ENCODE measurements around the gene ZNF668.

Gene ZNF668

GRCh38 chr16:31081428-31082351, 7.7 kb upstream of the ZNF668 start:
- no peak for DNase-seq

GRCh38 chr16:31080756-31081419, 6.8 kb upstream of the ZNF668 start:
- no peak for DNase-seq

DNA sequence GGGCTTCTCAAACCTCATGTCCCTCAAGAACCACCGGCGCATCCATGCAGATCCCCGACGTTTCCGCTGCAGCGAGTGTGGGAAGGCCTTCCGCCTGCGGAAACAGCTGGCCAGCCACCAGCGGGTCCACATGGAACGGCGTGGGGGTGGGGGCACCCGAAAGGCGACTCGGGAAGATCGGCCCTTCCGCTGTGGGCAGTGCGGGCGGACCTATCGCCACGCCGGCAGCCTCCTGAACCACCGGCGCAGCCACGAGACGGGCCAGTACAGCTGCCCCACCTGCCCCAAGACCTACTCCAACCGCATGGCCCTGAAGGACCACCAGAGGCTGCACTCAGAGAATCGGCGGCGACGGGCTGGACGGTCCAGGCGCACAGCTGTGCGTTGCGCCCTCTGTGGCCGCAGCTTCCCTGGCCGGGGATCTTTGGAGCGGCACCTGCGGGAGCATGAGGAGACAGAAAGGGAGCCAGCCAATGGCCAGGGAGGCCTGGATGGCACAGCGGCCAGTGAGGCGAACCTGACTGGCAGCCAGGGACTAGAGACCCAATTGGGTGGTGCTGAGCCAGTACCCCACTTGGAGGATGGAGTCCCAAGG, 6.1 kb upstream of the ZNF668 start:
- no peak for DNase-seq

DNA sequence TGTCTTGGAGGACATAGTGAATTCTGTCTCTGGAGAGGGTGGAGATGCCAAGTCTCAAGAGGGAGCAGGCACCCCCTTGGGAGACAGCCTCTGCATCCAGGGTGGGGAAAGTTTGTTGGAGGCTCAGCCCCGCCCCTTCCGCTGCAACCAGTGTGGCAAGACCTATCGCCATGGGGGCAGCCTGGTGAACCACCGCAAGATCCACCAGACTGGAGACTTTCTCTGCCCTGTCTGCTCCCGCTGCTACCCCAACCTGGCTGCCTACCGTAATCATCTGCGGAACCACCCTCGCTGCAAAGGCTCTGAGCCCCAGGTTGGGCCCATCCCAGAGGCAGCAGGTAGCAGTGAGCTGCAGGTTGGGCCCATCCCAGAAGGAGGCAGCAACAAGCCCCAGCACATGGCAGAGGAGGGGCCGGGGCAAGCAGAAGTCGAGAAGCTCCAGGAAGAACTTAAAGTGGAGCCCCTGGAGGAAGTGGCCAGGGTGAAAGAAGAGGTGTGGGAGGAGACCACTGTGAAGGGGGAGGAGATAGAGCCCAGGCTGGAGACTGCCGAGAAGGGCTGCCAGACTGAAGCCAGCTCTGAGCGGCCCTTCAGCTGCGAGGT, 5.4 kb upstream of the ZNF668 start:
- no peak for DNase-seq

DNA sequence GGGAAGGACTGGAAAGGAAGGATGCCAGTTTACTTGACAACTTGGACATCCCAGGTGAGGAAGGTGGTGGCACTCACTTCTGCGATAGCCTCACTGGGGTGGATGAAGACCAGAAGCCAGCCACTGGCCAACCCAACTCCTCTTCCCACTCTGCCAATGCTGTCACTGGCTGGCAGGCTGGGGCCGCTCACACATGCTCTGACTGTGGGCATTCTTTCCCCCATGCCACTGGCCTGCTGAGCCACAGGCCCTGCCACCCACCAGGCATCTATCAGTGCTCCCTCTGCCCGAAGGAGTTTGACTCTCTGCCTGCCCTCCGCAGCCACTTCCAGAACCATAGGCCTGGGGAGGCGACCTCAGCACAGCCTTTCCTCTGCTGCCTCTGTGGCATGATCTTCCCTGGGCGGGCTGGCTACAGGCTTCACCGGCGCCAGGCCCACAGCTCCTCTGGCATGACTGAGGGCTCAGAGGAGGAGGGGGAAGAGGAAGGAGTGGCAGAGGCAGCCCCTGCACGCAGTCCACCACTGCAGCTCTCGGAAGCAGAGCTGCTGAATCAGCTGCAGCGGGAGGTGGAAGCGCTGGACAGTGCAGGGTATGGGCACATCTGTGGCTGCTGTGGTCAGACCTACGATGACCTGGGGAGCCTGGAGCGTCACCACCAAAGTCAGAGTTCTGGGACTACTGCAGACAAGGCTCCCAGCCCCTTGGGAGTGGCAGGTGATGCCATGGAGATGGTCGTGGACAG, 4.7 kb upstream of the ZNF668 start:
- DNase-seq = no peak

DNA sequence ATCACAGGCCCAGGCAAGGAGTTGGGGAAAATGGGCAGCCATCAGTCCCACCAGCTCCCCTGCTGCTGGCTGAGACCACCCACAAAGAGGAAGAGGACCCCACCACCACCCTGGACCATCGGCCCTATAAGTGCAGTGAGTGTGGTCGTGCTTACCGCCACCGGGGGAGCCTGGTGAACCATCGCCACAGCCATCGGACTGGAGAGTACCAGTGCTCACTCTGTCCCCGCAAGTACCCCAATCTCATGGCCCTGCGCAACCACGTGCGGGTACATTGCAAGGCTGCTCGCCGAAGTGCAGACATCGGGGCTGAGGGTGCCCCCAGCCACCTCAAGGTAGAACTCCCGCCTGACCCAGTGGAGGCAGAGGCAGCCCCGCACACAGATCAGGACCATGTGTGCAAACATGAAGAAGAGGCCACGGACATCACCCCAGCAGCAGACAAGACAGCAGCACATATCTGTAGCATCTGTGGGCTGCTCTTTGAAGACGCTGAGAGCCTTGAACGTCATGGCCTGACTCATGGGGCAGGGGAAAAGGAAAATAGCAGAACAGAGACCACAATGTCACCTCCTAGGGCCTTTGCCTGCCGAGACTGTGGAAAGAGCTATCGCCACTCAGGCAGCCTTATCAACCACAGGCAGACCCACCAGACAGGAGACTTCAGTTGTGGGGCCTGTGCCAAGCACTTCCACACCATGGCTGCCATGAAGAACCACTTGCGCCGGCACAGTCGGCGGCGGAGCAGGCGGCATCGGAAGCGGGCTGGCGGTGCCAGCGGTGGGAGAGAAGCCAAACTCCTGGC, 3.8 kb upstream of the ZNF668 start:
- no peak for DNase-seq

DNA sequence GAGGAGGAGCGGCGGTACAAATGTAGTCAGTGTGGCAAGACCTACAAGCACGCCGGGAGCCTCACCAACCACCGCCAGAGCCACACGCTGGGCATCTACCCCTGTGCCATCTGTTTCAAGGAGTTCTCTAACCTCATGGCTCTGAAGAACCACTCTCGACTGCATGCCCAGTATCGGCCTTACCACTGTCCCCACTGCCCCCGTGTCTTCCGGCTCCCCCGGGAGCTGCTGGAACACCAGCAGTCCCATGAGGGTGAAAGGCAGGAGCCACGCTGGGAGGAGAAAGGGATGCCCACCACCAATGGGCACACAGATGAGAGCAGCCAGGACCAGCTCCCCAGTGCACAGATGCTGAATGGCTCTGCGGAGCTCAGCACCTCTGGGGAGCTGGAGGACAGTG, 3.0 kb upstream of the ZNF668 start:
- no peak for DNase-seq

GRCh38 chr16:31076319-31076718, 2.3 kb upstream of the ZNF668 start:
- DNase-seq = no peak

DNA sequence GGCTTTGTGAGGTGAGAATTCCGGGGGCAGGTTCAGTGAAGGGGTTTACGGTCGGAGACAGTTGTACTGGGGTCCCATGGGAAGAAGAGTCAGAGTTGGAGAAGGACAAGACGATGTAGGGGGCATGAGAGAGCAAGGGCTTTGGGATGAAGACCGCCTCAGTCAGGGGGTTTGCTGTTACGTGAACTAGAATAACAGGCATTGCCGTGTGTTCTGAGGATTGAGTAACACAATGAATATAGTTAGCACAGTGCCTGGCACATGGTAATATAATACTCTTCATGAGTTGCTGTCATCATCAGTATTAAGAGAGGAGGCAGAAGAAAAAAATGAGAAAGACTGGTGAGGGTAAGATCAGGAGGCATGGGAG, 759 bp upstream of the ZNF668 start:
- DNase-seq = no peak

DNA sequence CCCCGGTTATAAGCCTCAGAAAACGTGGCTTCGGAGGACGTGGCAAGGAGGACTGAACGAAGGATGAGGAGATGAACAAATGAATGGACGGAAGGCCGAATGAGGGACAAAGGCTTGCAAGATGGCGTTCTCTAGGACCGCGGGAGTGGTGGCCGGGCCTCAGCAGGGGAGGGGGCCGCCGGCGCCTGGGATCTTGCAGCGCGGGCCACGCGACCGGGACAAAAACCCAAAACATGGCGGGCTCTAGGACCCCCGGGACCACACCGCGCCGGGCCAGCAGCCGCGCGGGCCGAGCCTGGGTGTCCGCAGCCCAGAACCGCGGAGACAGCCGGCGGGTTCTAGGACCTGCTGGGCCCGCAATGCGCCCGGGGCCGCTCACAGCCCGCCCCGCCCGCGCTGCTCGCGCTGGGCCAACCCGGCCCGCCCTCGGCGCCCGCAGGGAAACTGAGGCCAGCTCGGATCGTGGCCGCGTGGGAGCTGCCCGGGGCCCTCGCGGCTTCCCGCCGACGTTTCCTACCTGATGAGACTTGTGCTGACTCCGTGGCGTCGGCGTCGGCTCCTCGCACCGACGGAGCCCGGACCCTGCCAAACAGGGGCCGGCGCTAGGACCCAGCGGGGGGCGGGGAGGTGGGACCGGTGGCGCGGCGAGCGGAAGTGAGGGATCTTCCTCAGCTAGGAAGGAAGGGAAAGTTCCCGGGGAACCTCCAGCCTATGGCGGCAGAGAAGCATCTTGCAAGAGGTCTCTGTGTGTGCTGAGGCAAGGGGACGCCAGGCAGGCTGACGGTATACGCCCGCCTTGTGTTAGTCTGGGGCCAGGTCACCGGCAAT, 684 bp downstream of the ZNF668 start:
- DNase-seq = peak; percentile 94

GRCh38 chr16:31072540-31073141, 1.4 kb downstream of the ZNF668 start:
- DNase-seq = no peak

GRCh38 chr16:31071861-31072260, 2.2 kb downstream of the ZNF668 start:
- DNase-seq = no peak

GRCh38 chr16:31067342-31067741, 6.7 kb downstream of the ZNF668 start:
- DNase-seq = no peak

DNA sequence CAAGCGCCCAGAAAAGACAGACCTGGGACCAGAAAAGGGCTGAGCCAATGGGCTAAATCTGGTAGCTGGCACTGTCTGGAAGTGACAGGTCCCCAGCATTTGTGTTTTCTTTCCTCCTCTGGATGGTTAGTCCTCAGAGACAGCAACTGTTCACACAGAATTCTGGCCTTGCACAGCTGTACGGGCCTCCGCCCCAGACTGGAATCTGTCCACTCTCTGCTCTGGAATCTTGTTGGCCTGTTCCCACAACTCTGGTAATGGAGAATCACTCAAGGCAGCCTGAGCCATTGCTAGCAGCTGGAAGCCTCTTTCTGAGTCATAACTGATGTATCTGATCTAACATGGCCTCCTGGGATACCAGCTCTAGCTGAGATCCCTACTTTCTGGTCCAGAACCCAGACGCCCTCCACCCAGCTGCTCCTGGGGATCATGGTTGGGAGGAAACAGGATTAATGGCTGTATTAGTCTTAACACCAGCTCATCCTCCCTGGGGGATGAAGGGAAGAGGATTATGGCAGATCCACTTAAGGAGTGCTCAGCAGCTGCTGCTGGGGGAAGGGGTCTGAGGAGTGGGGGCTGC, 9.1 kb downstream of the ZNF668 start:
- DNase-seq = no peak

DNA sequence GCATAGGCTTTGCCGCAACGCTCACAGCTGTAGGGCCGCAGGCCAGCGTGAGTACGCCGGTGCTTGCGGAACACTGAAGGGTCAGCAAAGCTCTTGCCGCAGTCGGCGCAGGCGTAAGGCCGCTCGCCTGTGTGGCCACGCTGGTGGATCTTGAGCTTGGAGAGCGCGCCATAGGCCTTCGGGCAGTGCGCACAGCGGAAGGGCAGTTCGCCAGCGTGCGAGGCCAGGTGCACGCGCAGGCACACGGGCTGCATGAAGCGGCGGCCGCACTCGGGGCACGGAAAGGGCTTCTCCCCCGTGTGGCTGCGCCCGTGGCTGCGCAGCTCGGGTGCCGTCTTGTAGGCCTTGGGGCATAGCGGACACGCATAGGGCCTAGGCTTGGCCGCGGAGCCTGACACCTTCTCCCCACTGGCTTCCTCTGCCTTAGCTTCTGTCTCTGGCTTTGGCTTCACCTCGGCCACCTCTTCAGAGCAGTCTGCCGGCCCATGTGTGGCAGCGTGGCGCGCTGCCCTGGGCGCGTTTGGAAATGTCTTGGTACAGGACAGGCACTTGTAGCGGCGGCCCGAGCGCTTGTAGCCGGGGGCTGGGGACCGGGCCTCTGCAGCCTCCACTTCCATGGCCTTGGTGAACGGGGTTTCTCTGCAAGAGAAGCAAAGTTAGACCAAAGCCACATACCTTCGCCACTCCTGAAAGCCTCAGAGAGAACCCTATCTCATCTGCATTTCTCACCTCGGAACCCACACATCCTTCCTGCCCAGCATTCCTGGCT, 10.0 kb downstream of the ZNF668 start:
- DNase-seq = no peak

GRCh38 chr16:31063495-31063842, 10.6 kb downstream of the ZNF668 start:
- DNase-seq = no peak

GRCh38 chr16:31061813-31062440, 12.1 kb downstream of the ZNF668 start:
- DNase-seq = no peak

- DNase-seq = no peak
These were observed 12.8 kb downstream of the ZNF668 start for GRCh38 chr16:31061126-31061812.

Data from activated CD8-positive, alpha-beta memory T cell treated with anti-CD3 and anti-CD28 coated beads, Interleukin-2, amount 50 U/mL, for 48 hours (primary cell).